OCI-LY7 (cell line): ENCODE results near the gene AKR1B15.

ENCODE experiments used
- EZH2phosphoT487 ChIP-seq: fragments of 200-600 bp; sonication (generic); IDR thresholded peaks from 2 replicates; pipeline ENCODE4 v1.6.1; 2018; ENCODE audit warnings: low read depth, borderline replicate concordance, mild to moderate bottlenecking, mixed run types, antibody characterized with exemption, low read length, moderate library complexity, mixed read lengths
- TF ChIP-seq, protein P1 (sequence below): fragments of 200-600 bp; sonication (generic); conservative IDR thresholded peaks from 2 replicates; pipeline ENCODE4 v1.5.1; 2014; ENCODE audit warnings: mild to moderate bottlenecking, antibody characterized with exemption, low read length, moderate library complexity, mixed read lengths

DNA sequence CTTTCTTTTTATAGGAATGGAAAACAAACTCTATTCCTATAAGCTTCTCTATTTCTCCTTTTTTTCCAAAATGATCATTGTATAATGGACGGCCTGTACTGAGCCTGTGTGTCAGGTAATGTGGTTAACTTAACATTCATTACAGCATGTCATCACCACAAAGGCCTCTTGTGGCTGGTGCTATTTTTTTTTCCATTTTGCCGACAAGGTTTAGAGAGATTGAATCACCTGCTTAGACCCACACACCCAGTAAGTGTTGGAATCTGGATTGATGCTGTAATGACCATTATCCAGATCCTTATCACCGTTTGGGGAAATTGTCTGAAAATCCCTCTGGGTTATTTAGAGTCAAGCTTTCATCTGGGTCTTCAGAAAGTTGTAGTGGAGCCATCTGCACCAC, 18.5 kb downstream of the AKR1B15 start:
- TF ChIP-seq, protein P1, sequence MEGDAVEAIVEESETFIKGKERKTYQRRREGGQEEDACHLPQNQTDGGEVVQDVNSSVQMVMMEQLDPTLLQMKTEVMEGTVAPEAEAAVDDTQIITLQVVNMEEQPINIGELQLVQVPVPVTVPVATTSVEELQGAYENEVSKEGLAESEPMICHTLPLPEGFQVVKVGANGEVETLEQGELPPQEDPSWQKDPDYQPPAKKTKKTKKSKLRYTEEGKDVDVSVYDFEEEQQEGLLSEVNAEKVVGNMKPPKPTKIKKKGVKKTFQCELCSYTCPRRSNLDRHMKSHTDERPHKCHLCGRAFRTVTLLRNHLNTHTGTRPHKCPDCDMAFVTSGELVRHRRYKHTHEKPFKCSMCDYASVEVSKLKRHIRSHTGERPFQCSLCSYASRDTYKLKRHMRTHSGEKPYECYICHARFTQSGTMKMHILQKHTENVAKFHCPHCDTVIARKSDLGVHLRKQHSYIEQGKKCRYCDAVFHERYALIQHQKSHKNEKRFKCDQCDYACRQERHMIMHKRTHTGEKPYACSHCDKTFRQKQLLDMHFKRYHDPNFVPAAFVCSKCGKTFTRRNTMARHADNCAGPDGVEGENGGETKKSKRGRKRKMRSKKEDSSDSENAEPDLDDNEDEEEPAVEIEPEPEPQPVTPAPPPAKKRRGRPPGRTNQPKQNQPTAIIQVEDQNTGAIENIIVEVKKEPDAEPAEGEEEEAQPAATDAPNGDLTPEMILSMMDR: no peak
- TF ChIP-seq EZH2phosphoT487: no peak
